Adipose tissue (tissue), 3 donors: ENCODE data around the gene SMG6. TPM values are rescaled to one million over a fixed set of nuclear protein-coding genes. Genes with fewer than 3 reads are reported as not detected.

Experiments
- H3K27ac ChIP-seq: one replicate; pipeline ENCODE4 v1.5.1; 2013; ENCODE audit warnings: low read depth, low read length
- WGBS, 3 donors: extraction: QIAGEN DNeasy Blood & Tissue Kit; methylation state at CpG; one replicate each; pipeline ENCODE4 v1.1.7; 2013; 5-methylcytosine and 5-hydroxymethylcytosine counted together
- polyA plus RNA-seq, 3 donors: library from polyadenylated mRNA; stranded (reverse); fragments of 200-250 nt; gene quantifications; one replicate each; pipeline ENCODE4 v1.2.3, GENCODE V29; 2013
- donor health status: healthy with polysubstance abuse.
- donor health status: Bipolar disorder and iron deficiency.
- donor health status: healthy.

Gene SMG6
- polyA plus RNA-seq, 3 donors, result 8.8 to 28.3 (median 18.7) TPM

DNA sequence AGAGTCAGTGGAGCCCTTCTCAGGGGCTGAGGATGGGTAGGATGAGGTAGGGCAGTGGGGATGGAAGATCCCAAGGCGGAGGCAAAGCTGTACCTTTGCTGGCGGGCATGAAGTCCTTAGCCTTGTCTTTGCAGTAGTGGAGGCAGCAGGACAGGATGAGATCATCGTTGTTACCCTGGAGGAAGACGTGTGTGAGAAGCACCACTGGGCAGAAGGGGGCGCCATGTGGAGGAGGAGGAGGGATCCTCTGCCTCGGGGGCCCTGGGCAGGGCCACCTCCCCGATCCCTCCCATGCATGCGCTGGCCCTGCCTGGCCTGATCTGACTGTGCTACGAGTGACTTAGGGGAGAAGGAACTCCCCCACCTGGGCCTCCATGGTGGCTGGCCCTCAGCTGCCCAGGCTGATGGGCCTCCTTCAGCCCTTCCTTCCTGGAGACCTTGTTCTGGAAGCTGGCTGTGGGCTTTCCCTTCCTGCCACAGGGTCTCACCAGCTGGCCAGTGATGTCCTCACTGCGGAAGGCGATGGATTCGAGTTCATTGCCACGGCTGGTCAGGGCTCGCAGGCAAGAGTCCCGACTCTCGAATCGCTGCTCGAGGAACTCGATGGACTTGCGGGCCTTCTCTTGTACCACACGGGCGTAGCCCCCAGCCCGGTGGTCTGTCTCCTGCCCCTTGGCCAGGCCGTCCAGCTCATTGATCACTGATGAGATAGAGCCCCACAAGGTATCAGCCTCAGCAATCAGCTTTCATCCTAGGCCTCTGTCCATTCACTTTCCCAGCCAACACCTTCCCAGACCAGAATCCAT lies 238.4 kb downstream of the SMG6 start:
- WGBS, 3 donors, result 75 to 85% (median 77%) methylated on average over 23 to 24 of the region's 24 CpGs
- H3K27ac ChIP-seq, result no peak overlapping the region

DNA sequence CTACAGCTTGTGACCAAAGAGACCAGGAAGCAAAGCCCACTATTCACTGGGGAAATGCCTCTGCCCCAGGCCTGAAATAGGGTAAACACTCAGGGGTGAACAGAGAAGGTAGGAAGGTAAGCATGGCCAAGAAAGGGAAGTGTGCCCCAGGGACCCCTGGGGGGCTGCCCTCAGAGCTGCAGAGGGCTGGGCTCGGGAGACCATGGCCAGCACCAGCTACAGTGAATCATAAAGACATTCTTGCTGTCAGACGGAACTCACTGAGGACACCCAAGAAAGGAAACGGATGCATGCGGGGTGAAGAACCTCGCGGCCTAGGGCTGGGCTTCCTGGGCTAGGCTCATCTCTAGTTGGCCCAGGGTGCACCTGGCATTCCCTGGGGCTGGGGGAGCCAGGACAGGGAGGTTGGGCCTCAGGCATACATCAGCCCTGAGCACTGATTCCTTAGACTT lies 239.0 kb downstream of the SMG6 start:
- 61 to 83% (median 62%) methylated on average over 6 of the region's 6 CpGs for WGBS, 3 donors
- peak overlapping the region; percentile 35 for H3K27ac ChIP-seq

DNA sequence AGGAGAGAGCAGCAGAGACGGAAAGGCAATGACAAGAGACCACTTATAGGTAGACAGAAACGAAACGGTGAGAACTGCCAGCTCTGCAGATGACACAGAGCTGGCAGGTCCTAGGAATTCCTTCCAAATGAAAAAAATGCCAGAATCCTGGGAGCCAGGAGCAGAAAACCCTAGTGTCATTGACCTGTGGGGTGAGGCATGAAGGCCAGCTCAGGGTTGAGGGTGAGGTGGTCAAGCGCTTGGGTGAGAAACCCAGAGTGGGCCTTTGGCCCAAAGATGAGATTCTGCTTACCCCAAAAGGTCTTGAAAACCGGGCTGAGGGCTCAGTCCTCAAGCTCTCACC lies 239.5 kb downstream of the SMG6 start:
- peak overlapping the region; percentile 35 for H3K27ac ChIP-seq
- 58 to 75% (median 63%) methylated on average over 5 of the region's 5 CpGs for WGBS, 3 donors

DNA sequence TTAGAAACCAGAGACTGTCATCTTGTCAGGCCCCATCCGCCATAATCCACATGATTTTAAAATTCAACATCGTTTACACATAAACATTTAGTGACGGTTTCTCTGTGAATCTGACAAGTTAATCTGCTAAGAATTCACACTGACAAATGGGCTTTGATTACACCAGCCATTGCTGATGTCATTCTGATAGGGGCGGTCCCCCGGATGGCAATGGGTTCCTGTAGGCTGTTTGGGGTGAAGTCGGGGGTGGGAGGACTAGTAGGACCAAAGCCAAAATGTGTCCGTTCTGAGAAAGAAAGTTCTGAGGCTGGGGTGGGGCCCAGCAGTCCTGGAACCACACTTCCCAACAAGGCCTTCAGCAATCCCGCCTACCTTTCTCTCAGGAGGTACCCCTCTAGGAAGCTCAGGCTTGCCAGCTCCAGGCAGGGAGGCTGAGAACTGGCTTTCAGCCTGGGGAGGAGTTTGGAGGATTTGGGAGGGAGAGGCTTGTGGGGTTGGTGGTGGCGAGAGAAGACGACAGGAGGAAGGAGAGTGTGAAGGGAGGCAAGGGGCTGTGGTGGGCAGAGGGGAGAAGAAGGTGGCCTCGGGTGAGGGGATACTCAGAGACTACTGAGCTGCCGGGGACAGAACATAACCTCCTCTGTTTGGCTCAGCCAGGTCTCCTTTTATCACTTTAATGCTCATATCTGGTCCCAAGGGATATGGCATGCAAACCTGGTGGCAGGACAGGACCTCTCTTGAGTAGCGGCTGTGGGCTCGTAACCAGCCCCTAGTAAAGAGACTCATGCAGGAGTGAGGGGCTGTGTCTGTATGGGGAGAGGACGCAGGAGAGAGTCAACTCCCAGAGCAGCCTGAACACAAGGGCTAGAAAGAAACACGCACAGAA lies 240.1 kb downstream of the SMG6 start:
- 60 to 80% (median 61%) methylated on average over 16 of the region's 16 CpGs for WGBS, 3 donors
- peak overlapping the region; percentile 35 for H3K27ac ChIP-seq

DNA sequence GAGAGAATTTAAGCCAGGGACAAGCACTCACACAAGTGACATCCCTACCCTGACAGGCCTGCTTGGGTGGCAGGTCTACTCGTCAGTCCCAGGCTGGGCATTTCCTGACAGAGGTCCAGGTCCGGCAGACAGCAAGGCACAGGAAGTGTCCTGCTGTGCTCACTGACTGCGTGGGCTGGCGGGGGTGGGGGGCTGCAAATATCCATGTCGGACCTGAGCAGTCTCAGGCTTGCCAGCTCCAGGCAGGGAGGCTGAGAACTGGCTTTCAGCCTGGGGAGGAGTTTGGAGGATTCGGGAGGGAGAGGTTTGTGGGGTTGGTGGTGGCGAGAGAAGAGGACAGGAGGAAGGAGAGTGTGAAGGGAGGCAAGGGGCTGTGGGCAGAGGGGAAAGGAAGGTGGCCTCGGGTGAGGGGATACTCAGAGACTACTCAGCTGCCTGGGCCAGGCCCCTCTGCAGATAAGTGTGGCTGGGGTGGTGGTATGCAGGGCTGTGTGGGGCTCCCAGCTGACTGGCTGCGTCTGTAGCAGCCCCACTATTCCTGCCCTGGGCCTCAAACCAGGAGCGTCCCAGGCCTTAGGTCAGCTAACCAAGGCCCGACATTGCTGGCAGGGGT lies 240.9 kb downstream of the SMG6 start:
- no peak overlapping the region for H3K27ac ChIP-seq
- WGBS, 3 donors, result 34 to 69% (median 47%) methylated on average over 11 of the region's 11 CpGs

DNA sequence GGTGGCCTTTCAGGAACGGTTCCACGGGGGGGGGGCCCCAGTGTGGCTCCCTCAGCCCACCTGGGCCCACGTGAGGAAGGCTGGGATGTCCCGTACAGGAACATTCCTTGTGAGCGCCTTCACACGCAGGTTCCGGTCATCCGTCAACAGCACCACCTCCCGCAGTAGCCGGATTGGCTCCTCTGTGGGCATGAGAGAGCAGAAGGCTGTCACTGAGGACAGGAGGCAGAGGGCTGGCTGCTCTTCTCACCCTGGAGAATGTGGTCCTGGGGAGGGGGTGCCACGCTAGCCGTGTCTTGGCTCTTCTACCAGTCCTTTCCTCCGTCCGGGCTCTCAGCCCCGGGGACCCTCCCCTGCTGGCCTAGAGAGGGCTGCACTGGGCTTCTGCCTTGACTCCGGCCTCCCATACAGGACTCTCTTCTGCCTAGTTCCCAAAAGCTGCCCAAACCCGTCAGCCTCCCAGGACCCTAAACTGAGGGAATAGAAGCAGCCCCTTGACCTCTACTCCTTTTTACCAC lies 242.1 kb downstream of the SMG6 start:
- whole genome bisulfite sequencing, 3 donors, result 75 to 83% (median 75%) methylated on average over 15 to 17 of the region's 17 CpGs
- no peak overlapping the region for H3K27ac ChIP-seq

DNA sequence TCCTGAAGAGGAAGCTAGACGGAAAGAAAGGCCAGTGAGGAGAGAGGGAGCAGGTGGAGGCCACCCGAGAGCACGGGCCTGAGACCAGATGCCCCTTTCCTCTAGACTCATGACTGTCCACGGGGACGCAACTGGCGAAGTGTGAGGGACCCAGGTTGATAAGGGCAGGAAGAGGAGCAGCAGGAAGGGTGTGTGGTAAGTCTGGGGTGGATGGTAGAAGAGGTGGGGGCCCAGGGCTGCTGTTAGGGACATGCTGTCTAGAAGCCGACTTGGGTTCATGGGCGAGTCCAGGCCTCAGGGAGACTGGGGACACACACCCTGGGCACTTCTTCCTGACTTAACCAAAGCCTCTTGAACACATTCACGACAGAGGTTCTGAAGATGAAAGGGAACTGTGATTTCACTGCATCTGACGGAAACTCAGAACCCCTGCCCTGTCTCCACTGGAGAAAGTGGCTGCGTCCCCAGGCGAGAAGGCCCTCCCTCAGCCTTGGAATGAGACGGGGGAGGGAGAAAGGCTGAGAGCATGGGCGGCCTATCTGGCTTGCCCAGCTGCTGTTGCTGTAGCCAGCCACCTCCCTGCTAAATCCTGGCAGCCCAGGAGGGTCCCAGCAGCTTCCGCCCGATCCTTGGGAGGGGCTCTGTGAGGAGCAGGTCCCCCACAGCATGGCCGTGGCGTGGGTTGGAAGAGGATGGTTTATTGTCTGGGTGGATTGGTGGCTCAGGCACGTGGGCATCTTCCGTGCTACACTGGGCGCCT lies 242.7 kb downstream of the SMG6 start:
- no peak overlapping the region for H3K27ac ChIP-seq
- 55 to 82% (median 59%) methylated on average over 21 of the region's 21 CpGs for WGBS, 3 donors

DNA sequence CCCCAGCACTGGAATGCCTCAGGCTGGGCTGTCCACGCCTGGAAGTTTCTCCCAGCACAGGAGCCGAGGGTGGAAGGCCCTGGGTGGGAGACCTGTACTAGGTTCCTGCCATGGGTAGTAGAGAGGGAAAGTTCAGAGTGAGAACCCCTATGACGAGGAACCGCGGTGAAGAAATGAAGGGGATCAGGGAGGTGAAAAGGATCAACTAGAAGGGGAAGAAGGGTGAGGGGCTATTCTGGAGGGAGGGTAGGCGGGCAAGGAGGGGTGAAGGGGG lies 243.3 kb downstream of the SMG6 start:
- no peak overlapping the region for H3K27ac ChIP-seq
- WGBS, 3 donors, result 57 to 90% (median 69%) methylated on average over 6 of the region's 6 CpGs

DNA sequence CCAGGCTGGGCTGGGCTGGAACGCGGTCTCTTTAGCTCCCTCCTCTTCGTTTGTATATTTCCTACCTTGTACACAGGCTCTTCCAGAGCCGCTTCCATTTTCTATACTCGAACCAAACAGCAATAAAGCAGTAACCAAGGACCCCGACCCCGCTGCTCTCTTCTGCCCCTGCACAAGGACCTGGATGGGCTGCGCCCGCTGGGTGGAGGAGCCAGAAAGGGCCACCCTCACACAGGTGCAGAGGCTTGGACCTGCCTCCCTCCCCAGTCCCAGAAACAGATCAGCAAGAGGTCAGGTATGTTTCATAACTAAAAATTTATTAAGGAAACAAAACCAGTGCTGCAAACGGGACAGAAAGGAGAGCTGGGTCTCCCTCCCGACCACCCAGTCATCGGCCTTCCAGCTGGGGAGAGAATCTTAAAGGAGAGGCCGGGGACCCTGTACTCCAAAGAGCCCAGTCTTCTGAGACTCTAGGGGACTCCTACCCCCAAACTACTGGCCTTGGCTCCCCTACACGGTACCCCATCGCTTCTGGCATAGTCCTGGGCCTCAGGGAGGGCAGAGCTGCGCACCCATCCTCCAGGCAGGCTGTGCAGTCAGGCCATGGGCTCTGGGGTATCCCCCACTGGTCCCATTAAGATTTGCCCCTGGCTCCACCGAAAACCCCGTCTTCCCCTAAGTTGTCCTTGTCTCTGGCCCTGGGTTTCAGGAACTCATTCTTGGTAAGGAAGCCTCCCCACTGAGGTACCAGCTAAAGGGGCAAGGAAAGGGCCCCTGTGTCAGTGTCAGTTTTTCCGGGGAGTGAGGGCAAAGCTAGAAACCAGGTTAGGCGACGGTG lies 243.8 kb downstream of the SMG6 start:
- H3K27ac ChIP-seq, result no peak overlapping the region
- 48 to 74% (median 50%) methylated on average over 21 of the region's 21 CpGs for WGBS, 3 donors

DNA sequence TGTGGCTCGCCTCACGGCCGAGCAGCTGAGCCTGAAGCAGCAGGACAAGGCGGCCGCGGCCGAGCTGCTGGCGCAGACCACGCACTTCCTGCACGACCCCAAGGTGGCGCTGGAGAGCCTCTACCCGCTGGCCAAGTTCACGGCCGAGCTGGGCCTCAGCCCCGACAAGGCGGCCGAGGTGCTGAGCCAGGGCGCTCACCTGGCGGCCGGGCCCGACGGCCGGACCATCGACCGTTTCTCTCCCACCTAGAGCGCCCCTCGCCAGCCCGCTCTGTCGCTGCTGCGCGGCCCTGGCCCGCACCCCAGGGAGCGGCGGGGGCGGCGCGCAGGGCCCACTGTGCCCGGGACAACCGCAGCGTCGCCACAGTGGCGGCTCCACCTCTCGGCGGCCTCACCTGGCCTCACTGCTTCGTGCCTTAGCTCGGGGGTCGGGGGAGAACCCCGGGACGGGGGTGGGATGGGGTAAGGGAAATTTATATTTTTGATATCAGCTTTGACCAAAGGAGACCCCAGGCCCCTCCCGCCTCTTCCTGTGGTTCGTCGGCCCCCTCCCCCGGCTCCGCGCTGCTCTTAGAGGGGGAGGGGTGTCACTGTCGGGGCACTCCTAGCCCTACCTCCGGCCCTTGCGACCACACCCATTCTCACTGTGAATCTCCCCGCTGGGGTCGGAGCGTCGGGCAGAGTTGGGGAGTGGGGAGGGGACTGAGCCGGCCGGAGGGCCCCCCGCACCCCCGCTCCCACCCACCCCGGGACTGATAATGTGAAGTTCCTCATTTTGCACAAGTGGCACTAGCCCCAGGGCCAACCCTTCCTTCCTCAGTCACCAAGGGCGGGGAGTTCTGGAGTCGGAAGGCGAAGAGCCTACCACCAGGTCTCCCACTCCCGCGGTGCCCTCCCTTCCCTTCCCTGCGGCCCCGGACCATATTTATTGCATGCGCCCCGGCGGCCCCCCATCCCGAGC lies 244.7 kb downstream of the SMG6 start:
- peak overlapping the region; percentile 61 for H3K27ac ChIP-seq
- WGBS, 3 donors, result 14 to 19% (median 16%) methylated on average over 63 to 78 of the region's 78 CpGs

DNA sequence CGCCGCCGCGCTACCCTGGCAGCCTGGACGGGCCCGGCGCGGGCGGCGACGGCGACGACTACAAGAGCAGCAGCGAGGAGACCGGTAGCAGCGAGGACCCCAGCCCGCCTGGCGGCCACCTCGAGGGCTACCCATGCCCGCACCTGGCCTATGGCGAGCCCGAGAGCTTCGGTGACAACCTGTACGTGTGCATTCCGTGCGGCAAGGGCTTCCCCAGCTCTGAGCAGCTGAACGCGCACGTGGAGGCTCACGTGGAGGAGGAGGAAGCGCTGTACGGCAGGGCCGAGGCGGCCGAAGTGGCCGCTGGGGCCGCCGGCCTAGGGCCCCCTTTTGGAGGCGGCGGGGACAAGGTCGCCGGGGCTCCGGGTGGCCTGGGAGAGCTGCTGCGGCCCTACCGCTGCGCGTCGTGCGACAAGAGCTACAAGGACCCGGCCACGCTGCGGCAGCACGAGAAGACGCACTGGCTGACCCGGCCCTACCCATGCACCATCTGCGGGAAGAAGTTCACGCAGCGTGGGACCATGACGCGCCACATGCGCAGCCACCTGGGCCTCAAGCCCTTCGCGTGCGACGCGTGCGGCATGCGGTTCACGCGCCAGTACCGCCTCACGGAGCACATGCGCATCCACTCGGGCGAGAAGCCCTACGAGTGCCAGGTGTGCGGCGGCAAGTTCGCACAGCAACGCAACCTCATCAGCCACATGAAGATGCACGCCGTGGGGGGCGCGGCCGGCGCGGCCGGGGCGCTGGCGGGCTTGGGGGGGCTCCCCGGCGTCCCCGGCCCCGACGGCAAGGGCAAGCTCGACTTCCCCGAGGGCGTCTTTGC lies 245.6 kb downstream of the SMG6 start:
- peak overlapping the region; percentile 61 for H3K27ac ChIP-seq

DNA sequence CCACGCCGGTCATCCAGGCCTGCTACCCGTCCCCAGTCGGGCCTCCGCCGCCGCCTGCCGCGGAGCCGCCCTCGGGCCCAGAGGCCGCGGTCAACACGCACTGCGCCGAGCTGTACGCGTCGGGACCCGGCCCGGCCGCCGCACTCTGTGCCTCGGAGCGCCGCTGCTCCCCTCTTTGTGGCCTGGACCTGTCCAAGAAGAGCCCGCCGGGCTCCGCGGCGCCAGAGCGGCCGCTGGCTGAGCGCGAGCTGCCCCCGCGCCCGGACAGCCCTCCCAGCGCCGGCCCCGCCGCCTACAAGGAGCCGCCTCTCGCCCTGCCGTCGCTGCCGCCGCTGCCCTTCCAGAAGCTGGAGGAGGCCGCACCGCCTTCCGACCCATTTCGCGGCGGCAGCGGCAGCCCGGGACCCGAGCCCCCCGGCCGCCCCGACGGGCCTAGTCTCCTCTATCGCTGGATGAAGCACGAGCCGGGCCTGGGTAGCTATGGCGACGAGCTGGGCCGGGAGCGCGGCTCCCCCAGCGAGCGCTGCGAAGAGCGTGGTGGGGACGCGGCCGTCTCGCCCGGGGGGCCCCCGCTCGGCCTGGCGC lies 246.3 kb downstream of the SMG6 start:
- H3K27ac ChIP-seq, result peak overlapping the region; percentile 33

More for the DNA sequence above, 245.6 kb downstream of the SMG6 start:
- 24 to 42% (median 40%) methylated on average over 77 to 98 of the region's 98 CpGs for WGBS, 3 donors

DNA sequence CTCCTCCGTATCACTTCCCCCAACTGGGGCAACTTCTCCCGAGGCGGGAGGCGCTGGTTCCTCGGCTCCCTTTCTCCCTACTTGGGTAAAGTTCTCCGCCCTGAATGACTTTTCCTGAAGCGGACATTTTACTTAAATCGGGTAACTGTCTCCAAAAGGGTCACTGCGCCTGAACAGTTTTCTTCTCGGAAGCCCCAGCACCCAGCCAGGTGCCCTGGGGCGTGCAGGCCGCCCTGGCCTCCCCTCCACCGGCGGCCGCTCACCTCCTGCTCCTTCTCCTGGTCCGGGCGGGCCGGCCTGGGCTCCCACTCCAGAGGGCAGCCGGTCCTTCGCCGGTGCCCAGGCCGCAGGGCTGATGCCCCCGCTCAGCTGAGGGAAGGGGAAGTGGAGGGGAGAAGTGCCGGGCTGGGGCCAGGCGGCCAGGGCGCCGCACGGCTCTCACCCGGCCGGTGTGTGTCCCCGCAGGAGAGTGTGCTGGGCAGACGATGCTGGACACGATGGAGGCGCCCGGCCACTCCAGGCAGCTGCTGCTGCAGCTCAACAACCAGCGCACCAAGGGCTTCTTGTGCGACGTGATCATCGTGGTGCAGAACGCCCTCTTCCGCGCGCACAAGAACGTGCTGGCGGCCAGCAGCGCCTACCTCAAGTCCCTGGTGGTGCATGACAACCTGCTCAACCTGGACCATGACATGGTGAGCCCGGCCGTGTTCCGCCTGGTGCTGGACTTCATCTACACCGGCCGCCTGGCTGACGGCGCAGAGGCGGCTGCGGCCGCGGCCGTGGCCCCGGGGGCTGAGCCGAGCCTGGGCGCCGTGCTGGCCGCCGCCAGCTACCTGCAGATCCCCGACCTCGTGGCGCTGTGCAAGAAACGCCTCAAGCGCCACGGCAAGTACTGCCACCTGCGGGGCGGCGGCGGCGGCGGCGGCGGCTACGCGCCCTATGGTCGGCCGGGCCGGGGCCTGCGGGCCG lies 247.1 kb downstream of the SMG6 start:
- 7 to 23% (median 23%) methylated on average over 67 to 85 of the region's 85 CpGs for WGBS, 3 donors
- peak overlapping the region; percentile 33 for H3K27ac ChIP-seq

More for the DNA sequence above, 246.3 kb downstream of the SMG6 start:
- WGBS, 3 donors, result 6 to 29% (median 26%) methylated on average over 46 to 81 of the region's 81 CpGs
